Choroid plexus epithelial cell (primary cell): ENCODE results near the gene ATXN7L1.

ENCODE experiments used
- DNase-seq: peaks from one replicate; pipeline ENCODE4 v3.0.0-alpha.2; 2010; ENCODE audit warnings: low read depth
- H3K4me3 ChIP-seq: 2 replicates; pipeline ENCODE4 v1.5.1; 2011; ENCODE audit warnings: low read depth, mild to moderate bottlenecking, control low read depth, low read length, moderate library complexity
- TF ChIP-seq, protein P1 (sequence below): conservative IDR thresholded peaks from 2 replicates; pipeline ENCODE4 v1.5.1; 2011; ENCODE audit warnings: low read depth, mild to moderate bottlenecking, control low read depth, inconsistent platforms, low read length, moderate library complexity

Gene ATXN7L1

DNA sequence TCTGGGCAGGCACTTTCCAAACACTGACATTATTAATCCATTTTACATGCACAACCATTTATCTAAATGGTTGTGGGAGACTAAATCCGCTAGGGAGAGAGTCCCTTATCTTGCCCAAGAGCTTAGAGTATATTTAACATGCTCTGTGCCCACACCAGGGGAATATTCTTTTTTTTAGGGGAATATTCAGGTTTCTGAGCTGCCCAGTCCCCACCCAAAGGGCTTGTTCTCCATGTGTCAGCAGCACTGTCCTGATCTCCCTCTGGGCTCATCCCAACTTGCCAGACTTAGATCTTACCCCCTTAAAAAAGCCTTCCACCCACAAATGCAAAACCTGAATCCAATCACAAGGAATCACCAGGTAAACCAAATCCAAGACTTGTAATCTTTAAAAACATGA lies 132.1 kb downstream of the ATXN7L1 start:
- DNase-seq, result no peak
- TF ChIP-seq, protein P1, sequence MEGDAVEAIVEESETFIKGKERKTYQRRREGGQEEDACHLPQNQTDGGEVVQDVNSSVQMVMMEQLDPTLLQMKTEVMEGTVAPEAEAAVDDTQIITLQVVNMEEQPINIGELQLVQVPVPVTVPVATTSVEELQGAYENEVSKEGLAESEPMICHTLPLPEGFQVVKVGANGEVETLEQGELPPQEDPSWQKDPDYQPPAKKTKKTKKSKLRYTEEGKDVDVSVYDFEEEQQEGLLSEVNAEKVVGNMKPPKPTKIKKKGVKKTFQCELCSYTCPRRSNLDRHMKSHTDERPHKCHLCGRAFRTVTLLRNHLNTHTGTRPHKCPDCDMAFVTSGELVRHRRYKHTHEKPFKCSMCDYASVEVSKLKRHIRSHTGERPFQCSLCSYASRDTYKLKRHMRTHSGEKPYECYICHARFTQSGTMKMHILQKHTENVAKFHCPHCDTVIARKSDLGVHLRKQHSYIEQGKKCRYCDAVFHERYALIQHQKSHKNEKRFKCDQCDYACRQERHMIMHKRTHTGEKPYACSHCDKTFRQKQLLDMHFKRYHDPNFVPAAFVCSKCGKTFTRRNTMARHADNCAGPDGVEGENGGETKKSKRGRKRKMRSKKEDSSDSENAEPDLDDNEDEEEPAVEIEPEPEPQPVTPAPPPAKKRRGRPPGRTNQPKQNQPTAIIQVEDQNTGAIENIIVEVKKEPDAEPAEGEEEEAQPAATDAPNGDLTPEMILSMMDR, result no peak
- no peak overlapping the region for H3K4me3 ChIP-seq

DNA sequence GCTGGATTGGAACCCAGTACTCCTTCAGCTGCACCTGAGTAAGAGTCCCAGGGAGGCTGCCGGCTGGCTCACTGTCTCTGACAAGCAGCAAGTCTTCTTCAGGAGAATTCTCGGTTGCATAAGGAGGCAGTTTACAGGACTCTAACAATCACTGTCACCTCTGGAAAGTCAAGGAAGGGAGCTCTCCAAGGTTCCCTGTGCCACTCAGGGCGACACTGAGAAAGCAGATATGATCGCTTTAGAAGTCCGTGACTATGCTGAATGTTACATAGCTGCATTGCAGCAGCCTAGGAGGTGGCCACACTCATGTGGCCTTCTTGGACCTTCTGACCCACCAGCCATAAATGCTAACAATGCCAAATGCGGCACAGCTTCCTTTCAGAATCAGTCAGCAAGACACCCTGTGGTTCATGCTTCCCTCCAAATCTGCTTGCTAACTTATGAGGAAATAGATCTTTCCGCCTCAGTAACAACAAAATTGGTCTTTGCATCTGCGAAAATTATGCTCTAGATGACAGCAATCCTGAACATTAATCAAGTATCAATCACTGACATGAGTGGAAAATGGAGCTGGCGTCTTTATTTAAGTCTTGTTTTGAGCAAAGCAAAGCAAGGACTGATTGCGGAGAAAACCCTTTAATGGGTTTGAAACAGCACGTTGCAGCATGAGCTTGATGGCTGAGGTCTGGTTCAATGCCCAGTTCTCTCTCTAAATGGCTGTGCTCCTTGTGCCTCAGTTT lies 132.9 kb downstream of the ATXN7L1 start:
- TF ChIP-seq, protein P1, result no peak

GRCh38 chr7:105742787-105743186 lies 133.6 kb downstream of the ATXN7L1 start:
- no peak overlapping the region for H3K4me3 ChIP-seq
- no peak for DNase-seq
- TF ChIP-seq, protein P1, result no peak

More for the DNA sequence above, 132.9 kb downstream of the ATXN7L1 start:
- H3K4me3 ChIP-seq, result no peak overlapping the region
- no peak for DNase-seq

DNA sequence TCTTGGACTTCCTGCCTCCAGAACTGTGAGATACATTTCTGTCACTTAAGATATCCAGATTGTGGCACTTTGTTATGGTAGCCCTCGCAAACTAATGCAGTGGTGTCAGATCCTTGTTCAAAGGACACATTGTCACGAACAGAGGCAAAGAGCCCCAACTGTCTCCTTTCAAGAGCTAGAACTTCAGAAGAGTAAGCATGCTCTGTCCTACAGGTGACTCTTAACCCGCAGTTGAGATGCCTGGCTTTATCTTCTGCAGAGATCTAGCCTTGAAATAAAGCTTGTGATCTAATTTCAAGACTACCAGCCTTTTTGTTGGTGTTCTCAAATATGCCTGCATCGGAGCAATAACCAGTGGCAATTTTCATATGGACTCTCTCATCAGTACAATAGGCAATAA lies 134.4 kb downstream of the ATXN7L1 start:
- H3K4me3 ChIP-seq, result no peak overlapping the region
- TF ChIP-seq, protein P1, result no peak
- no peak for DNase-seq

GRCh38 chr7:105738133-105738532 lies 138.3 kb downstream of the ATXN7L1 start:
- TF ChIP-seq, protein P1, result peak; percentile 23
- no peak overlapping the region for H3K4me3 ChIP-seq
- DNase-seq, result no peak

- TF ChIP-seq, protein P1, result no peak
- no peak for DNase-seq
- no peak overlapping the region for H3K4me3 ChIP-seq
These were observed 142.2 kb downstream of the ATXN7L1 start for GRCh38 chr7:105734233-105734632.

GRCh38 chr7:105731042-105731441 lies 145.4 kb downstream of the ATXN7L1 start:
- H3K4me3 ChIP-seq, result no peak overlapping the region
- TF ChIP-seq, protein P1, result no peak
- no peak for DNase-seq
